H1 (cell line): Measurements from ENCODE around the gene BBS7. TPM values are rescaled to one million over a fixed set of nuclear protein-coding genes. Genes with fewer than 3 reads are reported as not detected.

Experiments
- CTCF ChIA-PET: fragments of 300-600 bp; sonication (Branson Sonifier 250); formaldehyde crosslinking; loops from one replicate; lab custom pipeline; 2021; ENCODE audit not compliant: partially characterized antibody; lab: Charles Lee
- POLR2A ChIA-PET: fragments of 300-600 bp; sonication (Branson Sonifier 250); formaldehyde crosslinking; loops from one replicate; lab custom pipeline; 2021; ENCODE audit warnings: inconsistent platforms; ENCODE audit not compliant: partially characterized antibody; lab: Charles Lee
- DNase-seq, 2 experiments: peaks; one replicate each; pipeline versions ENCODE4 v3.0.0 to v3.0.0-alpha.2; 2010 to 2022; ENCODE audit warnings: low spot score in 2 of 2, low read depth in 1 of 2, mixed read lengths in 1 of 2
- FAIRE-seq: peaks from 2 replicates; lab custom pipeline; 2011; peaks lifted over from hg19 to GRCh38; lab: Jason Lieb, UNC
- H2AFZ ChIP-seq: 2 replicates; pipeline ENCODE4 v1.8.1; 2012; ENCODE audit warnings: low read length, inconsistent platforms
- H2AK5ac ChIP-seq: 2 replicates; pipeline ENCODE4 v1.6.1; 2013; ENCODE audit warnings: low read depth, low read length
- H2BK120ac ChIP-seq: replicated peaks from 2 replicates; pipeline ENCODE3; 2013; ENCODE audit warnings: low read depth, low read length, inconsistent platforms
- H2BK12ac ChIP-seq: 2 replicates; pipeline ENCODE4 v1.6.1; 2013; ENCODE audit warnings: low read depth, low read length
- H2BK15ac ChIP-seq: 2 replicates; pipeline ENCODE4 v1.6.1; 2013; ENCODE audit warnings: low read length
- H2BK20ac ChIP-seq: 2 replicates; pipeline ENCODE4 v1.6.1; 2013; ENCODE audit warnings: low read length
- H2BK5ac ChIP-seq: 2 replicates; pipeline ENCODE4 v1.6.1; 2013; ENCODE audit warnings: low read depth, low read length
- H3K14ac ChIP-seq: 2 replicates; pipeline ENCODE4 v1.6.1; 2013; ENCODE audit warnings: inconsistent platforms; ENCODE audit not compliant: insufficient read length
- H3K18ac ChIP-seq: 2 replicates; pipeline ENCODE4 v1.6.1; 2013; ENCODE audit warnings: low read length; ENCODE audit errors: extremely low read depth
- H3K23ac ChIP-seq: 2 replicates; pipeline ENCODE4 v1.6.1; 2013; ENCODE audit warnings: inconsistent platforms; ENCODE audit not compliant: insufficient read length
- H3K23me2 ChIP-seq: 2 replicates; pipeline ENCODE4 v1.6.1; 2013; ENCODE audit warnings: low read depth, low read length
- H3K27ac ChIP-seq: 2 replicates; pipeline ENCODE4 v1.6.1; 2011; ENCODE audit warnings: low read depth, low read length, inconsistent platforms
- H3K27me3 ChIP-seq, 4 experiments: replicated peaks in 1 of 4; 1 replicate in 1 of 4; 2 replicates in 3 of 4; pipeline versions ENCODE4 v1.6.1 to v1.8.1; 2011 to 2013; ENCODE audit warnings: low read length in 3 of 4, mild to moderate bottlenecking in 3 of 4, inconsistent platforms in 2 of 4, mixed read lengths in 2 of 4, moderate library complexity in 1 of 4; ENCODE audit not compliant: control insufficient read depth in 3 of 4, insufficient read depth in 3 of 4; ENCODE audit errors: extremely low read depth in 1 of 4
- H3K36me3 ChIP-seq, 4 experiments: 2 replicates each; pipeline versions ENCODE4 v1.6.1 to v1.8.1; 2011 to 2013; ENCODE audit warnings: mild to moderate bottlenecking in 4 of 4, low read length in 3 of 4, moderate library complexity in 2 of 4, control low read depth in 1 of 4, inconsistent platforms in 1 of 4; ENCODE audit not compliant: insufficient read depth in 4 of 4, control insufficient read depth in 2 of 4
- H3K4ac ChIP-seq: replicated peaks from 2 replicates; pipeline ENCODE3; 2013; ENCODE audit warnings: low read length, low read depth, mixed read lengths, inconsistent platforms; ENCODE audit not compliant: insufficient read length
- H3K4me1 ChIP-seq, 4 experiments: replicated peaks in 1 of 4; 1 replicate in 1 of 4; 2 replicates in 3 of 4; pipeline versions ENCODE4 v1.6.1 to v1.8.1; 2011 to 2013; ENCODE audit warnings: low read length in 3 of 4, inconsistent platforms in 2 of 4, mixed read lengths in 1 of 4; ENCODE audit not compliant: insufficient read depth in 4 of 4, control insufficient read depth in 3 of 4
- H3K4me2 ChIP-seq, 2 experiments: 2 replicates each; pipeline versions ENCODE4 v1.6.1 to v1.8.1; 2011 to 2013; ENCODE audit warnings: low read depth in 2 of 2, low read length in 2 of 2, control low read depth in 1 of 2, inconsistent platforms in 1 of 2, mild to moderate bottlenecking in 1 of 2; ENCODE audit not compliant: insufficient read depth in 1 of 2
- H3K4me3 ChIP-seq, 4 experiments: fragments of 200-600, 300-600 bp in 1 of 4; sonication (generic), shearing (Covaris generic), sonication (Bioruptor Twin) in 1 of 4; 2 replicates each; pipeline versions ENCODE4 v1.5.1 to v1.8.1; 2011 to 2016; ENCODE audit warnings: low read length in 4 of 4, low read depth in 3 of 4, control low read depth in 2 of 4, inconsistent platforms in 2 of 4, mild to moderate bottlenecking in 2 of 4, mixed read lengths in 1 of 4, moderate library complexity in 1 of 4; ENCODE audit not compliant: insufficient read depth in 2 of 4; ENCODE audit errors: extremely low read depth in 1 of 4
- H3K56ac ChIP-seq: replicated peaks from 2 replicates; pipeline ENCODE3; 2013; ENCODE audit warnings: low read depth, mild to moderate bottlenecking, mixed read lengths, low read length, inconsistent platforms; ENCODE audit not compliant: insufficient read length
- H3K79me1 ChIP-seq: 2 replicates; pipeline ENCODE4 v1.6.1; 2013; ENCODE audit warnings: low read depth, low read length, control low read depth
- H3K79me2 ChIP-seq, 2 experiments: 2 replicates each; pipeline versions ENCODE4 v1.6.1 to v1.8.1; 2012 to 2013; ENCODE audit warnings: low read length in 2 of 2, mild to moderate bottlenecking in 2 of 2, inconsistent platforms in 1 of 2; ENCODE audit not compliant: insufficient read depth in 2 of 2, control insufficient read depth in 1 of 2
- H3K9ac ChIP-seq, 4 experiments: replicated peaks in 1 of 4; 1 replicate in 1 of 4; 2 replicates in 3 of 4; pipeline versions ENCODE4 v1.6.1 to v1.8.1; 2011 to 2013; ENCODE audit warnings: low read depth in 3 of 4, low read length in 3 of 4, control low read depth in 2 of 4, mild to moderate bottlenecking in 2 of 4, moderate library complexity in 2 of 4, inconsistent platforms in 1 of 4; ENCODE audit errors: extremely low read depth in 1 of 4
- H3K9me3 ChIP-seq, 2 experiments: 2 replicates each; pipeline versions ENCODE4 v1.6.1 to v1.8.1; 2012 to 2013; ENCODE audit warnings: mild to moderate bottlenecking in 2 of 2, moderate library complexity in 2 of 2, control low read depth in 1 of 2, inconsistent platforms in 1 of 2, low read depth in 1 of 2, low read length in 1 of 2, mixed read lengths in 1 of 2; ENCODE audit not compliant: insufficient read depth in 2 of 2
- H4K20me1 ChIP-seq, 2 experiments: replicated peaks in 1 of 2; 2 replicates each; pipeline versions ENCODE3 to v1.8.1; 2011 to 2013; ENCODE audit warnings: inconsistent platforms in 2 of 2, low read length in 2 of 2, mild to moderate bottlenecking in 1 of 2; ENCODE audit not compliant: insufficient read depth in 2 of 2, control insufficient read depth in 1 of 2
- H4K5ac ChIP-seq: 2 replicates; pipeline ENCODE4 v1.6.1; 2013; ENCODE audit warnings: low read length, low read depth, mixed read lengths, inconsistent platforms; ENCODE audit not compliant: insufficient read length
- H4K8ac ChIP-seq: 2 replicates; pipeline ENCODE4 v1.8.0; 2013; ENCODE audit warnings: mild to moderate bottlenecking, moderate library complexity, low read length, inconsistent platforms; ENCODE audit not compliant: insufficient read depth; ENCODE audit errors: extremely low read depth
- H4K91ac ChIP-seq: replicated peaks from 2 replicates; pipeline ENCODE3; 2013; ENCODE audit warnings: low read length, mixed read lengths, inconsistent platforms; ENCODE audit not compliant: insufficient read length
- SIN3A ChIP-seq, 2 experiments: IDR thresholded peaks in 1 of 2; conservative IDR thresholded peaks in 1 of 2; 2 replicates each; pipeline ENCODE4 v1.6.1; 2011 to 2012; ENCODE audit warnings: low read length in 2 of 2, improper control_type of control experiment in 1 of 2, low read depth in 1 of 2, mild to moderate bottlenecking in 1 of 2
- WGBS, 2 experiments: shearing (Covaris generic) in 1 of 2; methylation state at CpG; one replicate each; pipeline versions ENCODE4 v1.1.6 to v1.1.7; 2013 to 2015; ENCODE audit warnings: low lambda C conversion rate in 2 of 2, mixed read lengths in 2 of 2, inconsistent platforms in 1 of 2, low coverage in 1 of 2, missing lambda C conversion rate in 1 of 2; ENCODE audit not compliant: insufficient replicate concordance in 2 of 2, insufficient coverage in 1 of 2, insufficient read length in 1 of 2; ENCODE audit errors: extremely low coverage in 1 of 2, missing lambda C conversion rate in 1 of 2; 5-methylcytosine and 5-hydroxymethylcytosine counted together
- polyA plus RNA-seq, 7 experiments: library from polyadenylated mRNA; depleted of rRNA in 3 of 7; stranded (reverse) in 5 of 7; unstranded in 2 of 7; fragments of >200 nt in 5 of 7; fragments of 200-250 nt in 2 of 7; gene quantifications; 1 replicate in 5 of 7; 2 replicates in 1 of 7; 4 replicates in 1 of 7; pipeline versions ENCODE4 v1.2.1 to v1.2.3, GENCODE V29; 2011 to 2013; ENCODE audit warnings: missing spikeins in 2 of 7, mixed read lengths in 2 of 7
- total RNA-seq: library from RNA; stranded (reverse); fragmentation: NEBNext Ultra II Directional; extraction: Animal tissue kit (Norgen Biotek cat#: 25700); gene quantifications from 2 replicates; pipeline ENCODE4 v1.2.1, GENCODE V29; 2021

BBS7 gene
- total and polyA plus RNA-seq, 2 of the 8 experiments (the other 6 are each of a cell fraction or from before 2014, with no cell fraction given), result 16.6 to 21.5 TPM

GRCh38 chr4:121818215-121818614 lies 52.1 kb downstream of the BBS7 start:
- Histone ChIP-seq H3K23ac (no peak overlapping the region), H3K79me2 (peaks cover 5 to 25% of the 10 kb centered on the region in 2 experiments; a peak in 3 of 4 replicates), H3K4ac (no peak overlapping the region), H2BK15ac (no peak overlapping the region), H2AK5ac (no peak overlapping the region), H3K9ac (no peak overlapping the region), H3K4me2 (no peak overlapping the region), H3K14ac (no peak overlapping the region), H2BK12ac (no peak overlapping the region), H3K23me2 (no peaks in the 10 kb centered on the region), H4K5ac (no peak overlapping the region), H3K27me3 (no peaks in the 10 kb centered on the region), H2BK5ac (no peak overlapping the region), H2BK120ac (no peak overlapping the region), H2BK20ac (no peak overlapping the region), H3K9me3 (no peaks in the 10 kb centered on the region), H3K36me3 (peaks cover 34 to 87% (median 55%) of the 10 kb centered on the region in 4 experiments), H4K8ac (no peak overlapping the region), H3K56ac (no peak overlapping the region), H3K79me1 (no peaks in the 10 kb centered on the region; the same call in 1 of the 2 replicates), H3K4me1 (no peaks in the 10 kb centered on the region; a peak in 2 of 7 replicates), H3K4me3 (no peak overlapping the region), H2AFZ (no peak overlapping the region), H3K18ac (no peak overlapping the region), H4K91ac (no peak overlapping the region), H4K20me1 (no peaks in the 10 kb centered on the region), H3K27ac (no peak overlapping the region)
- no peak for TF ChIP-seq SIN3A (conservative IDR thresholded peaks at IDR 0.05 in 1 of 2, IDR thresholded peaks at IDR 0.05 in 1 of 2; ENCODE audit: low read depth in 1 of 2, low read length in 2 of 2)
- WGBS, 2 experiments, result 40% methylated on average over 1 of the region's 1 CpG; no CpG with 5 or more reads in 1 of the 2 experiments
- DNase-seq, result no peak
- ChIA-PET CTCF (interaction anchor here (0.7 to 1.3 kb wide), 2 partner anchors 15 to 86 kb away, joined by 3 to 5 read pairs; no protein-coding TSS in a partner anchor), POLR2A (interaction anchor here (0.8 to 12.6 kb wide), 4 partner anchors 12 to 55 kb away, joined by 3 to 246 read pairs (median 3); partner anchors contain the start of gene EXOSC9)
- no peak for FAIRE-seq
